GM21723 (cell line): Measurements from ENCODE around the gene KRT78.
"Not testable (repeated sequence)": the region's sequence is repeated elsewhere in the genome, so short reads cannot be mapped to it uniquely, and the experiment has no call there.

Source experiments
- ATAC-seq: cut with Tn5 transposase; IDR thresholded peaks from one replicate; pipeline ENCODE4 v1.9.1; 2021; ENCODE audit warnings: mild to moderate bottlenecking, moderate library complexity; ENCODE audit not compliant: unreplicated experiment

KRT78 gene, protein sequence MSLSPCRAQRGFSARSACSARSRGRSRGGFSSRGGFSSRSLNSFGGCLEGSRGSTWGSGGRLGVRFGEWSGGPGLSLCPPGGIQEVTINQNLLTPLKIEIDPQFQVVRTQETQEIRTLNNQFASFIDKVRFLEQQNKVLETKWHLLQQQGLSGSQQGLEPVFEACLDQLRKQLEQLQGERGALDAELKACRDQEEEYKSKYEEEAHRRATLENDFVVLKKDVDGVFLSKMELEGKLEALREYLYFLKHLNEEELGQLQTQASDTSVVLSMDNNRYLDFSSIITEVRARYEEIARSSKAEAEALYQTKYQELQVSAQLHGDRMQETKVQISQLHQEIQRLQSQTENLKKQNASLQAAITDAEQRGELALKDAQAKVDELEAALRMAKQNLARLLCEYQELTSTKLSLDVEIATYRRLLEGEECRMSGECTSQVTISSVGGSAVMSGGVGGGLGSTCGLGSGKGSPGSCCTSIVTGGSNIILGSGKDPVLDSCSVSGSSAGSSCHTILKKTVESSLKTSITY

DNA sequence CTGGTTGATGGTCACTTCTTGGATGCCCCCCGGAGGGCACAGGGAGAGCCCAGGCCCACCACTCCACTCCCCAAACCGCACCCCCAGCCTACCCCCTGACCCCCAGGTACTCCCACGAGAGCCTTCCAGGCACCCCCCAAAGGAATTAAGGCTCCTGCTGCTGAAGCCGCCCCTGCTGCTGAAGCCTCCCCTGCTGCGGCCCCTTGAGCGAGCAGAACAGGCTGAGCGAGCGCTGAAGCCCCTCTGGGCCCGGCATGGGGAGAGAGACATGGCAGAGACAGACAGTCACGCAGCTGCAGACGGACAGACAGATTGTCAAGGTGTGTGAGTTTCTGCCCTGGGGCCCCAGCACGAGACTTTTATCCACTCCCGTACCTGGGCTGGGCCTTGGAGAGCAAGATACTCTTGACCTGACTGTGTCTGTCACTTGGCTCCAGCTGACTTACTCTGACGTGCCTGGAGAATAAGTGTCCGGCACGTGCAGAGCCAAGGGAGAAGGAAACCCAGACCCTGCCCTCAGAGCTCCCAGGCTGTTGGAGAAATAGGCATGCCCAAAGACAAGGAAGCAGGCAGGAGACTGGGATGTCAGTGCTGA lies at the start of gene KRT78:
Gene KRT78 (minus strand): TSS at position 334 of the 595 bp plus-strand sequence. CDS start 64 bp downstream, at position 270.
- ATAC-seq = no peak

DNA sequence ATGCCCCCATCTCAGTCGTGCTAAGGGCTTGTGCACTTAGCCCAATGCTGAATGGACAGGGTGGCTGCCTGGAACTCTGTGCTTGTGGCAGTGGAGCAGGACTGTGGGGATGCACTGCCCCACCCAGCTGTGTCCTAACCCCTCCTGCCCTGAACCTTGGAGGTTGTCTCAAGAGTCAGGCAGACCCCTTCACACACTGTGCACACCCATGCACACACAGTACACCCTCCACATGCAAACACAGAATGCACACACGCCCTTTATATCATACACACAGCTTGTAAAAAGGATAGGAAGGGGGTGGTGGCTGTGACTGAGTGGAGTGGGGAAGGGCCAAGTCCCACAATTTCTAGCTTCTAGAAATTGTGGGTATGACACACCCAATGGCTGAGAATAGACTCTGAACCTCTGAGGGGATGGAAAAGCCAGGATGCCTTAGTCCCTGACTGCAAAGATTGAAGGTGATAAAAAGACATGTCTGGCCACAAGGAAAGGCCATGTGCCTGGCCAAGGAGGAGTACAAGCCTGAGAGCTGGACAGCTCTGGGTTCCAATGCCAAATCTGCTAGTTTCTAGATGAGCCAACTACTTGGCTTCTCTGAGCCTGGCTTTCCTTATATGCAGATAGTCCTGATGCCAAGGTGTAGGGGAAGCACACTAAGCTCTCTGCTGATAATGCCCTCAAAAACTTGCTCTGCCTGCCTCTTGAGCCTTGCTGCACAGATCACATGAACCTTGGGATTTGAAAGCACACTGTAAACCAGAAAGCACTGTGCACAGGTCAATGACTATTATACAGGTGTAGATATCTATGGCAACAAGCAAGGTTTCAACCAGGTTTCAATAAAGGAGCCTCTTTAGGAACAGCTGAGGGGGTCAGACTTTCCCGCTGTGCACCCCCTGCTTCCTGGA lies 47.7 kb upstream of the KRT78 start:
- no peak for ATAC-seq

DNA sequence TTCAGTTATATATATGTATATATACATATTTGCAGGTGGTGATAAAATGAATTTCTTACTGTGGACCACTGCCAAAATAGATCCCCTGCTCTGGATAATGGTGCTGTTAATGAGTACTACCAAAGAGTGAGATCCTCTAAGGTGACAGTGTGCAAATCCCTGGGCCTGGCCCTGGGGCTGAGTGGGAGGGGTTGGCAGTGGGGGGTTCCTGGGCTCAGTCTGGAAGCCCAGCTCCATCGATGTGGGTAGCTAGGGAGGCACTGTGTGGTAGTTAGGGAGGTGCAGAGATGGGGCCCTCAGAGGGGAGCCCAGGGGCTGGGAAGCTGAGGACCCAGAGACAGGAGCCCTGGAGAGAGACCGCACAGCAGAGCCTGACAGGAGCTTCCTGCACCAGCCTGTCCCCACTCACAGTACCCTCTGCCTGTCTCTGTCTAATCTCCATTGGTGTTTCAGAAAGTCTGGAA lies 47.0 kb upstream of the KRT78 start:
- ATAC-seq = no peak

DNA sequence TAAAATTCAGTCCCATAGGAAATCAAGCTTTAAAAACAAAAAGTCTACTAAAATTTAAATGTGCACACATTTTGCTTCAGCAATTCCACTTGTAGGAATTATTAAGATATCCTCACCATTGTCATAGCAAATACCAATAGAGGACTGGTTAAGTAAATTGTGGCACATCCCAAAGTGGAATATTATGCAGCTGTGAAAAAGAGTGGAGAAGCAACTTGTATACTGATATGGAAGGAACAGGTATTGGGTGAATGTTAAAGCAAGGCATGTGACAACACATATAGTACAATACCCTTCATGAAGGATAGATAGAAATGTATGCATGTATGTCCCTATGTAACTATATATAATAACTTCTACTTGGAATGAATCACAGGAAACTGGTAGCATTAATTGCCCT lies 44.2 kb upstream of the KRT78 start:
- no peak for ATAC-seq

DNA sequence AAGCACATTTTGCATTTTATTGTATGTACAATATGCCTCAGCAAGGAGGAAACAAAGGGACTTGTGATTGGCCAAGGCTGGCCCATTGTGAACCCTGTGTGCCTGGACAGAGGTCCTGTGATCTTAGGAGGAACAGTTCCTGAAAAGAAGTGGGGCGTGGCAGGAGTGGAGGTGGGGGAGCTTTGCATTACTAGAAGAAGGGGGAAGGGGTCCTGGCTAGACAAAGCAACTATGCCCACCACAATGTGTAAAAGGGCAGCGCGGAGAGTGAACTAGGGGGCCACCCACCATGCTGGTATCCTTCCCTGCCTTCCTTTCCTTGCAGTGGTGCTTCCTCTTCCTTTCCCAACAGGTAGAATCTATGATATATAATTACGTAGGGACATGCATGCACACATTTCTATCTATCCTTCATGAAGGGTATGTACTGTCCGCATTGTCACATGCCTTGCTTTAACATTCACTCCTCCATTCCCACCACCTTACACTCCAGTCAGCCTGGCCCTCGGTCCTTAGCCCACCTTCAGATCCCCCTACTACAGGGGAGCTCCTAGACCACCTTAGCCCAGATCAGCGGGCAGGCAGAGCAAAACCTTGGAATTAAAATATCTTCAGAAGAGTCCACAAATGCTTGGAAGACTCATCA lies 43.5 kb upstream of the KRT78 start:
- no peak for ATAC-seq

DNA sequence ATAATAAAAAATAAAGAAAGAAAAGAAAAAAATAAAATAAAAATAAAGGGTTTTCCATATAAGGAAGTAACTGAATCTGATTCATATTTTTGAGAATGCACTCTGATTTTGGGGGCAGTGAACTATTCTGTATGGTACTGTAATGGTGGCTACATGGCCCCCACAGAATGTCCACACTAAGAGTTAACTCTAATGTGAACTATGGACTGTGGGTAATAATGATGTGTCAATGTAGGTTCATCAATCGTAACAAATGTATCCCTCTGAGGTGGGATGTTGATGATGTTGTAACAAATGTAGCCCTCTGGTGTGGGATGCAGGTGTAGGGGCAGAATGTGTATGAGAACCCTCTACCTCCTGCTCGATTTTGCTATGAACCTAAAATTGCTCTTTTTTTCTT lies 42.2 kb upstream of the KRT78 start:
- ATAC-seq = no peak

DNA sequence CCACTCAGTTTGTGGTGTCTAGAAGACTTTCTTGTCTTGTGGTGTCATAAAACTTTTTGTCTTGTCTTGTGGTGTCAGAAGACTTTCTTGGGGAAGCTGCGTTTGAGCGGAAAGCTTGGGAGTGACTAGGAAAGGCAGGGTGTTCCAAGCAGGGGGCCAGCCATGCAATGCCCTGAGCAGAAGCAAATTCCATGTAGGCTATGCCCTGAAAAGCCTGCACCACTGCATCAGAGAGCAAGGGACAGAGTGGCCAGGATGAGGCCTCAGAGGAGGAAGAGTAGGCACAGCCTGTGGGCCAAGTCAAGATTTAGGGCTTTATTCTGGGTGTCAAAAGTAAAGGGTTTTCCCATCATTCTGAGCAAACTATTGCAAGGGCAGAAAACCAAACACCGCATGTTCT lies 41.6 kb upstream of the KRT78 start:
- ATAC-seq = no peak

DNA sequence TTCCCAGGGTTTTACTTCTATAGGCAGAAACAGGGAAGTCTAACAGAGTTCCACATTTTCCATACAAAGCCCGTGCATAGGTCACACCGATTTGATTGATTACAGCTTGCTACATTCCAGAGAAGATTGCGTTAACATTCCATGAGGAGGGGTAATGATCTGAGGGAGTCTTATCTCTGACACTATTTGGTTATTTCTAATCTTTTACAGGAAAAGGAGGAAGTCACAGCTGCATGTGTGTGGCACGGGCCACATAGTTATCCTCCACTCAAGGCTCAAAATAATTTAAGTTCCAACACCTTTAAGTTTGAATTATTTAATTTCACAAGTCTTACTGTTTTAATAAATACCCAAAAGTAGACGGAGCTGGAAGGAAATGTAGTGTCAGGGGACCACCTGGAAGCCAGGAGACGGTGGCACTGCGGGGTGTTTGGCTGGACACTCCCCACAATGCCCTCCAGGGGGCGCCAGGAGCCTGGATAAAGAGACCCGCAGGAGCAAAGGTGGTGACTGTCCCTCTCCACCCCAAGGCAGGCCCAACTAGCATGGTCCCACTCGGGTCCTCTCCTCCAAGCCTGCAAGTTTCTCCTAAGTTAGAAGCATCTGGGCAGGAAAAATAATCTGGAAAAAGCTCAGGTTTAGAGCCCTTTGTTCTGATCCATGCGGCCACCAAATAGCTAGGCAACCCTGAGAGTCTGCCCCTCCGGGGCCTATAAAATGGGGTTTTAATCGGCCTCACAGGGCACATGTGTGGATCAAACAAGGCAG lies 35.9 kb upstream of the KRT78 start:
- ATAC-seq = no peak

DNA sequence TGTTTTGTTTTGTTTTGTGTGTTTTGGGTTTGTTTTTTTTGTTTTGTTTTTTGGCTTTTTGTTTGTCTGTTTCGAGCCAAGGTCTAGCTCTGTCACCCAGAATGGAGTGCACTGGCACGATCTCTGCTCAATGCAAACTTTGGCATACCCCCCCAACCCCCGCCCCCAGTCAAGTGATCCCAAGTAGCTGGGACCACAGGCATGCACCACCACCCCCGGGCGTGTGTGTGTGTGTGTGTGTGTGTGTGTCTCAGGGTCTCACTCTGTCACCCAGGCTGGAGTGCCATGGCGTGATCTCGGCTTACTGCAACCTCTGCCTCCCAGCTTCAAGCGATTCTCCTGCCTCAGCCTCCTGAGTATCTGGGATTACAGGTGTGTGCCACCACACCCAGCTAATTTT lies 31.7 kb upstream of the KRT78 start:
- not testable (repeated sequence) for ATAC-seq

DNA sequence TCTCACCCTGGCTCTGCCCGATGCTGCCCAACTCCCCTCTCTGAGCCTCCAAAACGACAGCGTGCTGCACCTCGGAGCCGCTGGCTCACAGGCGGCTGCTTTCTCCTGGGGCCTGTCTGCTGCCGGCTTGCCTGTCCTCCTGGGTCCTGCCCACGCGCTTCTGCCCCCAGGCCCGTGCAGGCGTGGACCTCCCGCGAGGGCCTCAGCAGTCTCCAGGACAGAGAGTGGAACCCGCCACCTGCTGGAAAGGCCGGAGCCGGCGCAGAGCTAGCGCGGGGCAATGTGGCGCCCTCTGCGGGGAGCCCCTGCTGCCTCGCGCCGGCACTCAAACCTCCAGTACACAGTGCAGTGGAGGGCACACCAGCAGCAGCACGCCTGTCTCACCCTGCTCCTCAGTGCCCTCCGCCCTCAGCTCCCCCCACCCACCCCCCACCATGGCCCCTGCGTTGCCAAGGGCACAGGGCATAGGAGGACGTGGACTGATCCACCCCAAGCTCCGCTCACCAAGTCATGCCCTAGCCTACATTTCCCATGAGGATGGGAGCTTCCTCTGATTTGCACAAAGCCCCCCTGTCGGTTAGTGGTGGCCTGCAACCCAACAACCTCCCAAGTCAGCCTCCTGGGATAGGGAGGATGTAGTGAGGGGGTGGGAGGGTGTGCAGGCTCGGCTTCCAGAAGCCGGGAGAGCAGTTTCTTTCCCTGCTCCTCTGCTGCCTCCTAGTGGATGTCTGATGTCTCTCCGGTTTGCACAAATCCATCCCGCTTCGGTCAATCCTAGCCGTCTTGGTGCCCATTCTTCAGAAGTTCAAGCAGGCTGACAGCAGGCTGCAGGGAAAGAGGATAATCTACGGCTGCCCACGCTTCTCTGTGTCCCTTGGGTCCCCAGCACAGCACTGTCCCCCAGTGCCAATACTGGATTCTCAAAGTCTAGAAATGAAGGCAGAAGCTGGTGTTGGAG lies 30.9 kb upstream of the KRT78 start:
- ATAC-seq = no peak

DNA sequence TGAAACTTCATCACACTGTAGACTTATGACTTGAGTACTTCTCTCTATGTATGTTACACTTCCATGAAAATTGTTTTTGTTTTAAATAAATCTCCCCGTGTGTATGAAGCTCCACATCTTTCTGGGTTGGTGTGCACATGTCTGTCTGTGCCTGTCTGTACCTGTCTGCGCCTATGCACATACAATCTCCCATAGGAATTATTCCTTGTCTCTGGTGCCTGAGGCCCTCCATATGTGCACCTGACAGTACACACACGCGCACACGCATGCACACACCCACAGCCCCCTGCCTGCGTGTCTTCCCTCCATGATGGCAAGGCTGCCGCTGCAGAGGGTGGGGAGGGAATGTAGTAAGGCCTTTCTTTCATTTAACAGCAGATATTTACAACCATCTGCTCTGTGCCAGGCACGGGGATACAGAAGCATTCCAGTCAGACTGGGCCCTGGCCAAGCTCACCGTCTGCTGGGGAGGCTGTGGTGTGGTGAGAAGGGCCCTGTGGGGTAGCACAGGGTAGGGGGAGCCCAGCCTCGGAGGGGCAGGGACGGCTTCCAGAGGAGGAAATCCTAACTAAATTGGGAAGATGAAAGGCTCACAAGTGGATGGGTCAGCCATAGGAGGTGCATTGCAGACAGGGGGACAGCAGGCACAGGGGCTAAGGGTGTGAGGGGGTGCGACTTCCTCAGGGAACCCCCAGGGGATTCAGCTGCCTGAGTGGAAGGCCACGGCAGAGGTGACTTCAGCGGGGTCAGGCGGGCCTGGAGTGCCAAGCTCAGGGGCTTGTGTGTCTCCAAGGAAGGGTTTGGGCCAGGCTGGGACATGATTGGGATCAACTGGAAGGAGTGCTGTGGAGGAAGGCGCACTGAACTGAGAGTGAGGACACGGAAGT lies 30.0 kb upstream of the KRT78 start:
- ATAC-seq = no peak

DNA sequence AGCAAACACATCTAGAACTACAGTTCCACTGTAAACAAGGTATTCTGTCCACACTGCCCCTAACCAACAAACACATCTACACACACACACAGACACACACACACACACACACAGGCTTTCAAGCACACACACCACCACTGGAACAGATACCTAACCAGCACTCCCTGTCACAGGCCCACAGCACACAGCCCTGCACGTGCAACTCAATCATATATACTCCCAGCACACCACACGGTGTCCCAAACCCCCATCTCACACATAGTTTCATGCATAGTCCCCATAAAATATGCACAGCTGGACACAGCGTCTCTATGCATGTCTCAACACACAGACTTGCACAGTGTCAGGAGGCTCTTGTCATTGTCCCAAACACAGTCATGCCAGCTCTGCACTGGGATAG lies 28.4 kb upstream of the KRT78 start:
- no peak for ATAC-seq

DNA sequence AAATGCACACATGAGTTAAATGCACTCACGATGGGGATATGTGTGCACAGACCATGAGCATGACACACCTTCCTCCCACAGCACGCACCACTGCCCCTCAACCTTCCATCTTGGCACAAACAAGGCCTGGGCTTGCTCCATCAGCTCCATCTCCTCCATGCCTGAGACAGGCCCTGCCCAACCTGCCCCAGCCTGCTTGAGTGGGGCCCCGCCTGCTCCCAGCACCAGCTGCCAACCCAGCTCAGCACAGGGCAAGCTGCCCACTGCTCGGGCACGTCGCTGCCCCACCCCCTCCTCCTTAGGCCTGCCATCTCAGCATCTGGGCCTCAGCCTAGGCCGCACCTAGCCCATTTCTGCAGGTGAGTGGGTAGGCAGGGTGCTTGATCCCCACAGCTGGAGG lies 27.6 kb upstream of the KRT78 start:
- no peak for ATAC-seq

DNA sequence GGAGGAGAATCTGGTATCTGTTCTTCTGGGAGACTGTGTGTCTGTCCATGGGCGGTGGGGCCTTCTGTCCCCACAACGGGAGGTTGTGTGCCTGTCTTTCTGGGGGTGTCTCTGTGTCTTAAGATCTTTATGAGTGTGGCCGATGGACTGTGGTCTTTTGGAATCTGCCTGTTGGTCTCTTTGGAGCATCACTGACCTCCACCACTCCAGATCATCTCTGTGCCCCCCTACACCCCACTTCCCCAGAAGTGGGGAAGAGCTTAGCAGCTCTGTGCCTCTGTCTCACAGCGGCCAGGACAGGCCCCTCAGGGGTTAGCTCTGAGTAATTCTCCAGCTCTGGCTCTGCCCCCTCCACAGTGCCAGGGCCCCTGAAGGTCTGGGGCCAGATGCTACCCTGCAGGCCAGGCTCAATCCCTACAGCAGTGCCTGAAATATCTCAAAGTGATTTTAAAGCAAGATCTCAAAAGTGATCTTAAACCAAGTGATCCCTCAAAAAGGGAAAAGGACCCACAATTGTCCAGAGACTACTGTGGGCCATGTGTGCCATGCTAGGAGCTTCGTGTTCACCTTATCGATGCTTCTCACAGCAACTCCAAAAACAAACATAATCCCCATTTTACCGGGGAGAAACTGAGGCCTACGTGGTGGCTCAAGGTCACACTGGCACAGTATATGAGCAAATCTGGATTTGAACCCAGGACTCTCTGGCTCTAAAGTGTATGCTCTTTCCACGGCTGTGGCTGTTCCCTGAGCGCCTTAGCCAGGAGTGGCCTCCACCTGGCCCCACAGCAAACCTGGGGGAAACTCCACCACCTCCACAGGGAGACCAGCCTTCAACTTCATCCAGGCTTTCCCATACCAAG lies 26.0 kb upstream of the KRT78 start:
- ATAC-seq = no peak

DNA sequence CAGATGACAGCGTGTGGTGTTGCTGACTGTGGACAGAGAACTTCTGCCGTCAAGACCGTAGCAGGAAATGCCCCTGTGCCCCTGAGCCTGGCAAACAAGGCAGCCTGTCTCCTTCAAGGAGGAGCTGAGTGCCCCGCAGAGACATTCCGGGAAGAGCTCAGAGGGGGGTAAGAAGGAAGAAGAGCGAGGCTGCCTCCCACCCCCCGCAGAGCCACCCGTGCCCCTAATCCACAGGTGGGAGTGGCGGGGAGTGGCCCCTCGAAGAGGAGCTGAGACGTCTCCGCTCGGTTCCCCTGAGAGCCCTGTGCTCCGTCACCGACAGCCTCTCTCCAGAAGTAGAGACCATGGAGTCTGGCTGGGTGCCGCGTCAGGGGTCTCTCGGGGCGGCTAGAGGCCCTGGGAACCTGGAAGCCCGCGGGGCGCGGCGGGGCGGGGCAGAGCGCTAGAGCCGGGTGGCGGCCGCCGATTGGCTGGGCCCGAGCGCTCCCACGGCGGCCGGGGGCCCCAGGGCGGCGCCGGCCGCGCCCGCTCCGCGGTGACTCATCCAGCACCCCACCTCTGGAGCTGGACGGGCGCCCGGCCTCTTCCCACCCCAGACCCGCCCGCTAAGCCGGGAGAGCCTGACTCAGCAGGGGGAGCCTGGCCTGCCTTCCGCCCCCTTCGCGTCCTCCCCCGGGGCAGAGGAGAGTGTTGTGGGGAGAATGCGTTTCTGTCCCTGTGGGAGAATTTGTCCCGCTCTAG lies 25.2 kb upstream of the KRT78 start:
- peak; percentile 43 for ATAC-seq

DNA sequence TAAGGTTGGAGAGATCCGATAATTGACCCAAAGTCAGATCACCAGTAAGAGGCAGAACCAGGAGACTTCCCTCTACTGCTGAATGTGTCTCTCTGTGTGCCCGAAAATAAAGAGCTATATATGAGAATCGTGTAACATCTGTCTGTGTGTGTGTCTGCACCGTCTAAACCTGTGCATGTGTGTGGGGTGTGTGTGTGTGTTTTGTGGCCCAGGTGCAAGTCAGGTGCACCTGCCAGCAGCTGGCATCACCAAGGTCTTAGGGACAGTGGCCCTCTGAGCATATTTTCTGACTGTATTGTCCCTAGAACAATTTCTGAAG lies 24.7 kb upstream of the KRT78 start:
- ATAC-seq = no peak
